ENCODE results near the gene TEX35.
"Not testable (repeated sequence)": the region's sequence is repeated elsewhere in the genome, so short reads cannot be mapped to it uniquely, and the experiment has no call there.

Gene TEX35

DNA sequence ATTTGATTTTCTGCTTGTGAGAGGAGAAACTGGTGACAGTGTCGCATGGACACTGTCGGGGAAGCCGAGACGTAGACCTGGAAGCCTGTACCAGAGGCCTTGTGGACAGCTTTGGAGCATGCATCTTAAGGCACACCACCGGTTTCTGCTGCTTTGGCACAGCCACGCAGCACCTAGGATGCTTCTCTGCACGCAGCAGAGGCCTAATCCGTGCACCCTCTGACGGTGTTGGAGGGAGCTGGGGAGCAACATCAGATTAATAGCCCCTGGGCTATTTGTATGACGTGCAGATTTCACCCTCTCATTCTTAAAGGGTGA, 30.3 kb downstream of the TEX35 start:
- no peak for DNase-seq

DNA sequence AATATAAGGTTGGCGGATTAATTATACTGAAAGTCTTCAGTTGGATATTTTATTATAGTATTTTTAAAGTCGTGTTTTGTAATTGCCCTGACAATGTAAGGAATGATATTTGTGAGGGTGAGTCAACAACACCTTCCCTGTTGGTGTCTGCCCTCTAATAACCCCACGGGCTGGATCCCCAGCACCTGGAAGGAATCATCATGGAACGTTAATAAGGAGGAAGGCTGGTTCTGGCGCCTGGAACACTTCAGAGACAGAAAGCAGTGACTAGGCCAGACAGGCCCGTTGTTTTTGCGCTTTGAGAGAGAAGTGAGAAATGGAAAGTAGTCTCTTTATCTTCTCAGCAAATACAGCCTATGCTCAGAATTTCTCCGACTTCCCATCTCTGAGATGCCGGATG, 31.6 kb downstream of the TEX35 start:
- no peak for DNase-seq

DNA sequence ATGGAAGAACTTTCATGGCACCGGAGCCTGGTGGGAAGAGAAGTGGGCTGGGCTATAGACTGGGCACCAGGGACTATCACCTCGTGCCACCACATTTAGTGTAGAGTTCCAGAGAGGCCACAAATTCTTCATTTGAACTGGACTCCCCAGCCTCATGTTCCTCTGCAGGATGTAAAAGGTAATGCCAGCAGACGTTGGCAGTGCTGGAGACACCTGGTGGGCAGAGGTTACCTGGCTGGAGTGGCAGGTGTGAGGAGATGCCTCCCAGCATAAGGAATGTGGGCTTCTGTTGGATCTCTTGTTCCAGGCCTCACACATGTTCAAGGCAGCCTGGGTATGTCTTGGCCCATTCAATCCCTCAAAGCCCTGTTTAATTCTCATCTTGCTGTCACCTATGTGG, 35.2 kb downstream of the TEX35 start:
- DNase-seq, result no peak

DNA sequence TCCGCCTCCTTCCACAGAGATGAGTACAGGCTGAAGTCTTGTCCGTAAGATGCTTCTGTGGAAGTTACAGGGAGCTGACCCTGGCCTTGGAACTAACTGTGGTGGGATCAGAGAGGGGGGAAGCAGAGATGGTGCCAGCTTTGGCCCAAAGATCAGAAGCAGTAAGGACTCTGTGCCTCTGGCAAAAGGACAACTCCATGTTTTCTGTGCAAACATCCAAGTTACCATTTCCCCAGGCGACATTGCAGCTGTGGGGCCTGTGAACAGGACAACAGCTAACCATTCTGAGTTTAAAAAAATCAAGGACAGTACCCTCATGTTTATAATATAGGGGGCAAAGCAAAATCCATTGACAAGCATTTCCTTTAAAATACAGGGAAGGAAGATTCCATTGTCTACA, 38.4 kb downstream of the TEX35 start:
- DNase-seq, result no peak

DNA sequence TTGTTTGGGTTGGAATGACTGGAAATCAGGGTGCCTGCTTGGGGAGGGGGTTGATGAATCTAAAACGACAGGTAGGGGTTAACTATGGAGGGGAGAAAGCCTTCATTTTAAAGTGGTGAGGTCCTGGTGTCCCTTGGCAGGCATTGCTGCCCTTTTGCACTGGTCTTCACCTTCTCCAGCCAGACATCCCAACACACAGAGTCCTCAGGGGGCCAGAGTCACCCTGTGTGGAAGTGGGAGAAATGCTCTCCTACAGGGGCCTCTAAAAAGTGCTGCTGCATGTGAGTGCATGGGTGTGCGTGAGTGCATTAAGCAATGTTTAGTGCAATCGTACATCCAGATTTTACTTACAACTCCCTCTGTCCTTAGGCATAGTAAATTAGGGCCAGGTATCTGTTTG, 39.0 kb downstream of the TEX35 start:
- no peak for DNase-seq

DNA sequence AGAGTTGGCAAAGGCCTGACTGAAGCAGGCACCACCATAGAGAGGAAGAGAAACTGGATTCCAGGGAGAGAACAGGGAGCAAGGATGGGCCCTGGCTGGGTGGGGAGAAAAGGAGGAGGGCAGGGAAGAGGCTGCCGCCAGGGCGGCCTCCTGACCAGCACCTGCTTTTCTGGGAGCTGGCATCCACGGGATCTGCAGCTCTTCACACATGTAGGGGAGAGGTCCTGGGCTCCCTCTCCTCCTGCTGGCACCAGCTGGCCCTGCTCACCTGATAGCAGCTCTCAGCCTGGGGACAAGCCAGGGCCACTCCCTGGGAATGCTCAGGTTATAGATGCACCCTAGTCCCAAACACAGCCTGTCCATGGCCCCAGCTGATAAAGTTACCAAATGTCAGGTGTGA, 39.9 kb downstream of the TEX35 start:
- no peak for DNase-seq

DNA sequence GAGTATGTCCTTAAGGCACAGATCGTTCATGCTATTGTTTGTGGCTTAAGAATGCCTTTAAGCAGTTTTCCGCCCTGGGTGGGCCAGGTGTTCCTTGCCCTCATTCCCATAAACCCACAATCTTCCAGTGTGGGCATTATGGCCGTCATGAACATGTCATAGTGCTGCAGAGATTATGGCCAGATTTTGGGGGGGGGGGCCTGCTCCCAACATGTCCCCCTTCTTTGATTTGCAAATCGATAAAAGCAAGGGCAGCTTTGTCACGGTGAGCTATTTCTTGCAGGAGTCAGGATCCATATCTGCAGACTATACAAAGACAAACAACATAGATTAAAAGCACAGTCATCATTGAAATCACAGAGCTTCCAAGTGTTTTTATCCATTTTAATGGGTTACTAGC, 41.4 kb downstream of the TEX35 start:
- DNase-seq, result not testable (repeated sequence)

DNA sequence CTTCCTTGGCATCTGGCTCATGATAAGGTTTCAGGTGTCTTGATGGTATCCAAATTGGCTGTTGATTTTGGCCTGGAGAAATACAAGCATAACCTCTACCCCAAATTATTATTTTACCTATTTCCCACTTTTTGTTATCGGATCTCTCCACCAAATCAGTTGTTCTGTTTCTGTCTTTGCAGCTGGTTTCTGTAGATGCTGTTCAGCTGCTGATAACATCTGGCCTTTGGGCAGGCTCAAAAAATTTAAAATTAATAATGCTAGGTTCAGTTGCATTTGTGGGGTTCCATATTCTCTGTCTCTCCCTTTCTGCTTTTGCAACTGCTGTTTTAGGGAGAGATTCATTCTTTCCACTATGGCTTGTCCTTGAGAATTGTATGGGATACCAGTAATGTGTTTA, 42.7 kb downstream of the TEX35 start:
- not testable (repeated sequence) for DNase-seq

DNA sequence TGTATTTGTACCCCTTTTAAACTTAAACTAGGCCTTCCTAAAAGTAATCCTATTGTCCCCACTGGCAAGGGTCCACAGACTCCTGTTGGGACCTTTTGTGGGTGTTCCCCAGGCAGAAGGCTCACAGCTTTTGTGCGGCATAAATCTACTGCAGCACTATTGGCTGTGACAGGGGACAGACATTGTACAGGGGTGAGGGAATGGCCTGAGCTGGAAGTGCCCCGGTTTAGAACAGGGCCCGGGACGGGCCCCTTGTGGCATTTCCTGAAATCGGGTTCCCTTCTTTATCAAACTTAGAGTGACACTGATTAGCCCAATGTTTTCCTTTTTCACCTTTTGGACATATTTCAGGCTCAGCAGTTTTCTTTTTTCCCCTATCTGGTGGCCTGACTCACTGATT, 45.9 kb downstream of the TEX35 start:
- DNase-seq, result not testable (repeated sequence)

DNA sequence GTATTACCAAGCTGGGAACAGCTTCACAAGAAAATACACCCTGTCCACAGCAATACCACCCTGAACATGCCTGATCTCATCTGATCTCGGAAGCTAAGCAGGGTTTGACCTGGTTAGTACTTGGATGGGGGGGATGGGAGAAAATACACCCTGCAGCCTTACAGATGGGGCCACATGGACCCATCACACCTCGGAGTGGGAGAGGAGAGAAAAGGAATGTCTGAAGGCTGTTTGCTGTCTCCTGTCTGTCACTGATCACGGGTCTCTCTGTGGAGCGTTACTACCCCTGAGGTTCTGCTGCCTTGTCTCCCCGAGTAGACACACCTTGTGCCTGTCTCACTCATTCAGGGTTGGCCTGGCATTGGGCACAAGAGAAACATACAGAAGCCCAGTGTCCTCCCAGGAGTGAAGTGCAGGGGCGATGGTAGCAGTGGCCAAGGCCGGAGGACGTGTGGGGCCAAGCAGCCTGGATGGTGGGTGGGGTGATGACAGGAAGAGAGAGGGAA, 48.0 kb downstream of the TEX35 start:
- DNase-seq, result no peak

DNA sequence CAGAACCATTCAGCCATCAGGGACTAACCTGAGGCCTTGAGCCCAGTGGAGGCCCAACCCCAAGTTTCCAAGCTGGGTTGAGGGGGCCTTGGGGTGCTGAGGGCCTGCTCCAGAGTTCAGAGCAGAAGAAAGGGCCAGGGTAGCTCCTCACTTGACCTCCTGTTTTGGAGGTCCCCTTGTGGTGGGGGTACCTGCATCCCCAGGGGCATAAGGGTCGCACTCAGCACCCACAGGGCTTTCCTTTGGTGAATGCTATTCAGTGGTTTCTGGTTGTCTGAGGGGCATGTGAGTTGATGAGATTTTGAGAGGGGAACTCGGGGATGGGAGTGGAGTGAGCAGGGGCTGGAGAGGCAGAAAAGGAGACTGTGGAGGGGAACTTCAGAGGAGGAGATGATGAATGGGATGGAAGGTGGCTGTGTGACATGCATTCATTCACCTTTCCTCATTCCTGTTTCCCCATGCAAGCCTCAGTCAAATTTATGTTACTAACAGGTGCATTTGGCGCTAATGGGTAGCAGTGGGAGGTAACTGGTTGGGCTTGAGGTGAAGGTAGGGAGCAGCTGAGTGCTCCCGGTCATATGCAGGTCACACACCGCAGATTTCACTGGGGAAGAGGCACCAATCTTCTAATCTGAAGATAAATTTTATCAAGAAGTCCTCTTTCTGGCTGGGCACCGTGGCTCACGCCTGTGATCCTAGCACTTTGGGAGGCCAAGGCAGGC, 50.4 kb downstream of the TEX35 start:
- no peak for DNase-seq

DNA sequence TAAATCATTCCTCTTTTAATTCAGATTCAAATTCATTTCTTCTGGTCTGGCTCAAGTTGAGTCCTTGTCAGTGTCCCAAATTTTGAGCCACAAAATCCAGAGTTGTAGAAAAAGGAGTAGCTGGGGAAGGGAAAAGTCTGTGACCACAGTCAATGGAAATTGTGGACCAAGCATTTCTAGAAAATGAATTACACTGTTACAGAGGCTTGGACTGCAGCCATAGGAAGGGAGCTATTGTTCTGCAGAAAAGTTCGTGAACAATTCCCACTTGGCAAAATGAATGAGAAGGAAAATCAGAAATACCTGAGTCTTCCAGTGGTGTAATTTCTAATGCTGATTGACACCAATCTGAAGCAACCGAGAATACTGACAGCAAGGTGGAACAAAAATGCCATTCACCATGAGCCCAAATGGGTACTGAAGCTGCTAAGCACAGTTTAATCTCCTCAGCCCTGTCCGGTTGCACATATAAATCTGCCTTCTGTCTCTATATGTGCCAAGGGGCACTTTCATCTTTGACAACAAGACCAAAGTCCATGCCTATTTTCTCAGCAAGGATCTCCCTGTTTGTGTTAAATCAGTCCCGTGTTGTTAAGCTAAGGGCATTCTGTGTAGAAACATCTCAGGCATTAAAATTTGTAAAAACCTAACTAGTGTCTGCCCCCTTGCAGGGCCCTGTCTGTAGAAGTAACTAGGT, 51.3 kb downstream of the TEX35 start:
- DNase-seq, result no peak

DNA sequence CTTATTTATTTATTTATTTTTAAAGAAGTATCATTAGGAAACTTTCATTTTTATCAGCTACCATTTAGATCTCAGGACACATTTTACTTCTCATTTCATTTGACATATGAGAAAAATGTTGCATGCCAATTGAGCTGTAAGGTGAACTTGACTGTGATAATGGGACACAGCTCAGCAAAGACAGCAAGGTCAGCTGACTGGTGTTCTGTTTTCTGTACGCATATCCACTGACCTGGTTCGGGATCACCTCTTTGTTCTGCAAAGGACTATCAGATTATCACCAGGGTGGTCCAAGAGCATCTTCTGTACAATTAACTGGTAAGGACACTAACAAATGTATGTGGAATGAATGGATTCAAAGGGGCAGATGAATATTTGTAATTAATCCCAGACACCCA, 51.9 kb downstream of the TEX35 start:
- no peak for DNase-seq

DNA sequence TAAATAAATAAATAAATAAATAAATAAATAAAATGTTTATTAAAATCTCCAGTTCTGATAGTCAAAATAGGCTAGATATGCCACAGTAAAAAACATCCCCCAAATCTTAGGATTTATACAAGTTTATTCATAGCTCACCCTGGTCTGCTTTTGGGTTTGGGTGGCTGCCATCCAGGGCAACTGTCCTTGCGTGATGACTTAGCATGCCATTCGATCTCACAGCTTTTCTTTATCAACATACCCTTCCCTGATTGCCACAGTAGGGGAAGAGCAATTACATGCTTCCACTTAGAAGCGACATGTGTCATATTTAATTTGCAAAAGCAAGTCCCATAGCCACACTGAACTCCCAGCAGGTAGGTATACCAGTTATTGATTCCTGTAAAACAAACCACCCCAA, 52.7 kb downstream of the TEX35 start:
- no peak for DNase-seq

DNA sequence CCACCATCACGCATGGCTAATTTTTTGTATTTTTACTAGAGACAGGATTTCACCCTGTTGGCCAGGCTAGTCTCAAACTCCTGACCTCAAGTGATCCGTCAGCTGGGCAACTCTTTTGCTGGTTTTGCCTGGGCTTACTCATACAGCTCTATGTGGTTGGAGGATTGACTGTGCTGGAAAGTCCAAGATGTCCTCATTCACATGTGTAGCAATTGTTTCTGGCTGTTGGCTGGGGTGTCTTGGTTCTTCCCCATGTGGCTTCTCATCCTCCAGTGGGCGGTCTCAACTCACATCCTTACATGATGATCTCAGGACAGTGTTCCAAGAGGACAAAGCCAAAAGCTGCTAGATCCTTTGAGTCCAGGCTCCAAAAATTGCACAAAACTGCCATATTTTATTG, 53.3 kb downstream of the TEX35 start:
- no peak for DNase-seq

DNA sequence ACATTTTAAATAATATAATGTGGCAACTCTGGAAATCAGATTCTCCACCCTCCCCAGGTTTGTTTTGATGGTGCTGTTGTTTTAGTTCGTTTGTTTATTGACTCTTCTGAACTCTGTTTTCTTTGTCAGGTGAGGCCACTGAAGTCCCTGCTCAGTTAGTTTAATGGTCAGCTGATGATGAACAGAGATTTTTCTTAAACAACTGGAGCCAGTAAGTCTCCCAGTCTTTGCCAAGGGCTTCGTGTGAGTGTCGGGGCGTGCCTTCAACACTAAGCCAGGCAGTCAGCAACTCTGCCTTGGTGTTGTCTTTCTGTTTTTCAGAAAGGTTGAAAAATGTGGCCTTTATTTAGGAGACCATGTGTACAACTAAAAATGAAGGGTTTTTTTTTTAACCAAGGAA, 58.9 kb downstream of the TEX35 start:
- DNase-seq, result no peak
